OCI-LY3 (cell line): ENCODE measurements around the gene ADD2.

Source experiments
- H2AFZ ChIP-seq: fragments of 200-600, 300-600 bp; shearing (Covaris generic); 2 replicates; pipeline ENCODE4 v1.6.0; 2014; ENCODE audit warnings: antibody characterized with exemption, low read depth, low read length
- H3K27ac ChIP-seq: fragments of 200-600, 300-600 bp; sonication (generic); 2 replicates; pipeline ENCODE4 v1.5.1; 2014; ENCODE audit warnings: mild to moderate bottlenecking, low read length, moderate library complexity, mixed read lengths
- H3K27me3 ChIP-seq: fragments of 200-600, 300-600 bp; sonication (generic); 2 replicates; pipeline ENCODE4 v1.6.1; 2014; ENCODE audit warnings: low read depth, low read length, mixed read lengths
- H3K36me3 ChIP-seq: fragments of 200-600, 300-600 bp; sonication (generic); replicated peaks from 2 replicates; pipeline ENCODE3; 2014; ENCODE audit warnings: low read depth, low read length, mixed read lengths
- H3K4me1 ChIP-seq: fragments of 300-600, 200-600 bp; sonication (generic); 2 replicates; pipeline ENCODE4 v1.6.1; 2014; ENCODE audit warnings: low read length, mixed read lengths
- H3K4me2 ChIP-seq: fragments of 200-600, 300-600 bp; sonication (generic); 2 replicates; pipeline ENCODE4 v1.6.1; 2014; ENCODE audit warnings: low read length, mixed read lengths
- H3K4me3 ChIP-seq: fragments of 300-600, 200-600 bp; sonication (generic); 2 replicates; pipeline ENCODE4 v1.5.1; 2014; ENCODE audit warnings: antibody characterized with exemption, mild to moderate bottlenecking, low read length, moderate library complexity
- H3K79me2 ChIP-seq: fragments of 300-600, 200-600 bp; shearing (Covaris generic); 2 replicates; pipeline ENCODE4 v1.6.1; 2014; ENCODE audit warnings: mild to moderate bottlenecking, low read length, mixed read lengths
- H3K9ac ChIP-seq: fragments of 300-600, 200-600 bp; shearing (Covaris generic); 2 replicates; pipeline ENCODE4 v1.6.0; 2014; ENCODE audit warnings: mild to moderate bottlenecking, low read length, moderate library complexity
- H3K9me3 ChIP-seq: fragments of 200-600, 300-600 bp; shearing (Covaris generic); 2 replicates; pipeline ENCODE4 v1.6.1; 2014; ENCODE audit warnings: low read length, mixed read lengths; ENCODE audit not compliant: insufficient read depth
- H4K20me1 ChIP-seq: fragments of 200-600, 300-600 bp; sonication (generic); 2 replicates; pipeline ENCODE4 v1.6.1; 2016; ENCODE audit warnings: low read length, mixed read lengths; ENCODE audit not compliant: insufficient read depth
- EZH2phosphoT487 ChIP-seq: fragments of 200-600 bp; shearing (Covaris generic); IDR thresholded peaks from 2 replicates; pipeline ENCODE4 v1.6.1; 2018; ENCODE audit warnings: antibody characterized with exemption, mixed run types, low read depth
- TF ChIP-seq, protein P1 (sequence below): fragments of 200-600, 300-600 bp; sonication (generic); IDR thresholded peaks from 2 replicates; pipeline ENCODE4 v1.5.1; 2014; ENCODE audit warnings: antibody characterized with exemption, low read length, low read depth

The ADD2 gene

DNA sequence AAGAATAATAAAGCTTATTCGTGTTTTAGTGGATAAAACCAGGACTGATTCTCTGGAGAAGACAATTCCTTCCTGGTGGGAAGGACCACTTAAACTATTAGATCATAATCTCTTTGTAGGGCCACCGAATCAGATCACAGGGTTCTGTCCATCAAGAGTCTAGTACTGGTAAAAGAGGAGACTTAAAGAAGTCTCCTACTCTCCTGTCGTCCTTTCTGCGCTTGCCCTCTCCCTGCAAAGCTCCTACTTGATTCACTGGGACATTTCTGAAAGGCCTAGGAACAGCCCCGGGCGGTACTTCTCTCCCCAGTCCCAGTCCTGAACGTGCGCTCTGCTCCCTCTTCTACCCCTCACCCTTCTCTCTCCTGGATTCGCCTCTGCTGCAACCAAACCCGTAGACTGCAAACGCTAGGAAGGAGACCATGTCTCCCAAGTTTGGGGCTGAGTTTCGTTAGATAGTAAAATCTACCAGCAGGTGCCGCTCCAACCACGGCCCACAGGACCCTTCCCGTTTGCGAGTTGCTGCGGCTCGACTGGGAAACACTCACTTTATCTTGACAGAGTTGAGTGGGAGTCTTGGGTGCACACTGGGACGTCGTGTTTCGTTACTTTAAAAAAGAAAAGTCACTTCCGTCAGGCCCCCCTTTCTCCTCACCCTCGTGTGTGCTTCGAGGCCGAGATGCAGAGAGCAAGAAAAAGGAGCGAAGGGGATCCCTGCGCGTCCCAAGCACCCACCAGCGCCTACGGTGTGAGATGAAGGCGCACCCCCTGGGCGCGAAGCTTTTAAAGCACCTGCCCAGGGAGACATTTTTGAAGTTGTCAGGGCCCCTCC is 21.5 kb upstream of the ADD2 start:
- no peaks in the 10 kb centered on the region for H4K20me1 ChIP-seq
- no peaks in the 10 kb centered on the region for H3K36me3 ChIP-seq
- no peak overlapping the region for H2AFZ ChIP-seq
- H3K4me2 ChIP-seq: peak overlapping the region; percentile 52
- TF ChIP-seq, protein P1, sequence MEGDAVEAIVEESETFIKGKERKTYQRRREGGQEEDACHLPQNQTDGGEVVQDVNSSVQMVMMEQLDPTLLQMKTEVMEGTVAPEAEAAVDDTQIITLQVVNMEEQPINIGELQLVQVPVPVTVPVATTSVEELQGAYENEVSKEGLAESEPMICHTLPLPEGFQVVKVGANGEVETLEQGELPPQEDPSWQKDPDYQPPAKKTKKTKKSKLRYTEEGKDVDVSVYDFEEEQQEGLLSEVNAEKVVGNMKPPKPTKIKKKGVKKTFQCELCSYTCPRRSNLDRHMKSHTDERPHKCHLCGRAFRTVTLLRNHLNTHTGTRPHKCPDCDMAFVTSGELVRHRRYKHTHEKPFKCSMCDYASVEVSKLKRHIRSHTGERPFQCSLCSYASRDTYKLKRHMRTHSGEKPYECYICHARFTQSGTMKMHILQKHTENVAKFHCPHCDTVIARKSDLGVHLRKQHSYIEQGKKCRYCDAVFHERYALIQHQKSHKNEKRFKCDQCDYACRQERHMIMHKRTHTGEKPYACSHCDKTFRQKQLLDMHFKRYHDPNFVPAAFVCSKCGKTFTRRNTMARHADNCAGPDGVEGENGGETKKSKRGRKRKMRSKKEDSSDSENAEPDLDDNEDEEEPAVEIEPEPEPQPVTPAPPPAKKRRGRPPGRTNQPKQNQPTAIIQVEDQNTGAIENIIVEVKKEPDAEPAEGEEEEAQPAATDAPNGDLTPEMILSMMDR: peak; percentile 49
- no peak for TF ChIP-seq EZH2phosphoT487
- no peak overlapping the region for H3K27ac ChIP-seq
- H3K9ac ChIP-seq: no peak overlapping the region
- H3K4me1 ChIP-seq: peaks cover 11% of the 10 kb centered on the region
- peaks cover 11% of the 10 kb centered on the region for H3K27me3 ChIP-seq
- H3K4me3 ChIP-seq: no peak overlapping the region
- no peaks in the 10 kb centered on the region for H3K79me2 ChIP-seq
- H3K9me3 ChIP-seq: no peaks in the 10 kb centered on the region

DNA sequence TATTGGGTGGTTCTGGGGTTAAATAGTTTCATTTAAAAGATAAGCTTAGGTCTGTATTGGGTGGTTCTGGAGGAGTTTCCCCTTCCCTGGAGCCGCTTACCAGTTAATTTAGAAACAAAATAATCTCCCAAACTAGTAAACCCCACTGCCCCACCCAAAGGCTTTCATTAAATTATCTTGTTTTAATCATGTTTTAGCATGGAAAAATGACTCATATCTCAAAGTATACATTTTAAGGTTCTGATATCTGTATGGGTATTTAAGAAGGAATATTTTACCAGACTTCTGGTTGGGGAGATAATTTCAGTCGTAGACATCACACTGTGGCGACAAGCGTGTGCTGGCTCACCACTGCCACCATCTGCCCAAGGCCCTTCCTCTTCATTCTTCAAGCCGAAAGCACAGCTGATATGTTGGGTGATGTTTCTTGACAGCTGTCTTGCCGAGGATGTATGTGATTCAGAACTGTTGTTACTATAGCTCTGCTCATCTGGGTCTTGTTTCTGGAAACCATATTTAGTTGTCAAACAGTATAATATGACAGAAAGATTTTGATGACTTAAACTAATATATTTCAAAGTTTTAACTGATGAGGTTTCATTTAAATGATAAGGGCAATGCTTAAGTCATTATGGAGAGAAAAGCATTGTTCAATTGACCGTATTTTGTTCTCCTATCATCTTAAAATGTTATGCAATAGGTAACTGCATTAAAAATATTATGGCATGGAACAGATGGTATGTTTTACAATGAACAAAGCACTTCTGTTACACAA is 17.3 kb upstream of the ADD2 start:
- Histone ChIP-seq H3K4me3 (no peak overlapping the region), H3K4me1 (no peaks in the 10 kb centered on the region), H3K36me3 (no peaks in the 10 kb centered on the region), H3K27ac (no peak overlapping the region), H3K4me2 (no peak overlapping the region), H3K79me2 (no peaks in the 10 kb centered on the region), H2AFZ (0 out of 2 replicates have a peak overlapping the region, but pooled peaks have one; percentile 29), H3K9ac (no peak overlapping the region), H3K27me3 (peaks cover 11% of the 10 kb centered on the region), H3K9me3 (no peaks in the 10 kb centered on the region), H4K20me1 (no peaks in the 10 kb centered on the region)
- TF ChIP-seq, protein P1: peak; percentile 85
- TF ChIP-seq EZH2phosphoT487: no peak

DNA sequence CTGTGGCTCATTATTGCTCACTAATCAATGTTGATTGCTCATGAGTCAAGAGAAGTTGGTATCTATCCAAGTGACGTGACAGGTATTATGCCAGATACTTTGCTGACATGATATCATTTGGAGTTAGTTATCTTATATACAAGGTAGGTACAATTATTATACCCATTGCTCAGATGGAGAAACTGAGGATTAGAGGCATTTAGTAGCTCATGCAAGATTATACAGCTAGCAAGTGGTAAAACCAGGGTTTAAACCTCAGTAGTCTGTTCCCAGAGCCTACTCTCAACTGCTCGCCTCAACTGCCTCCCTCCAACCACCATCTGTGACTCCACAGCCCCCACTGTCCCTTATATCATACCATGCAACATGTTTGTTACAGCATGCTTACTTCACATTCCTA is 16.3 kb upstream of the ADD2 start:
- Histone ChIP-seq H2AFZ (no peak overlapping the region), H3K27me3 (peaks cover 12% of the 10 kb centered on the region)

More for the DNA sequence above, 16.3 kb upstream of the ADD2 start:
- TF ChIP-seq, protein P1: no peak
- TF ChIP-seq EZH2phosphoT487: no peak
- H3K4me2 ChIP-seq: no peak overlapping the region
- H3K9me3 ChIP-seq: no peaks in the 10 kb centered on the region
- H3K27ac ChIP-seq: no peak overlapping the region
- H3K9ac ChIP-seq: no peak overlapping the region
- no peaks in the 10 kb centered on the region for H3K36me3 ChIP-seq
- H3K4me3 ChIP-seq: no peak overlapping the region
- no peaks in the 10 kb centered on the region for H3K4me1 ChIP-seq
- H3K79me2 ChIP-seq: no peaks in the 10 kb centered on the region
- H4K20me1 ChIP-seq: no peaks in the 10 kb centered on the region
